Measurements from ENCODE around the gene PARD6B. TPM values are rescaled to one million over a fixed set of nuclear protein-coding genes. Genes with fewer than 3 reads are reported as not detected.
"Not testable (repeated sequence)": the region's sequence is repeated elsewhere in the genome, so short reads cannot be mapped to it uniquely, and the experiment has no call there.

PARD6B gene
- total RNA-seq, 1 experiment from 2014 or later: 6.2 TPM

DNA sequence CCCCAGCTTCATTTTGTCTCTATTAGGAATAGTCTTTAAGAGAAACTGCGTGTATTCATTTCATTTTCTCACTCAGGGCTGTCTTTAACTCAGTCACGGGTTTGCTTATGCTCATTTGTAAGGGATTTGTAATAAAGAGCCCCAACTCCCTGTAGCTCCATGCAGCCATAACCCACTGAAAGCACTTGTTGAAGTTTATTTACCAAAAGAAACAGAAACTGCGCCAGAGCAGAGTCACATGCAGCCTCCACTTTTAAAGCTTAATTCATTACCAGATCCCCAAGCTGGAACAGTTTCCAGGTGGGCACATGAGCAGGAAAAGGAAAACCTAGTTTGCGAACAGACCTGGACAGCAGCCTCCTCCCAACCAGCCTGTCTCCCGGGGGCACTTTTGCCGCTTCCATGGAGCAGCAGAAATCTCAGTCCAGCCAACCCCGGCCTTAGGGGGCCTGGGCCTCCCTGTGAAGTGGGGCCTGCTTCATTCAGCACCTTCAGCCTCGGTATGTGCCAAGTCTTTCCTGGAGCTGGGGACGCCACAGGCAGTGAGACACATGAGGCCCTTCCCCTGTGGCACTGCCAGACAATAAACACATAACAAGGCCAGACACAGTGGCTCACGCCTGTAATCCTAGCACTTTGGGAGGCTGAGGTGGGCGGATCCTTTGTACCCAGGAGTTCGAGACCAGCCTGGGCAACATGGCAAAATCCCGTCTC lies 68.0 kb downstream of the PARD6B start:
- DNase-seq (ENCODE audit: low read depth): no peak

DNA sequence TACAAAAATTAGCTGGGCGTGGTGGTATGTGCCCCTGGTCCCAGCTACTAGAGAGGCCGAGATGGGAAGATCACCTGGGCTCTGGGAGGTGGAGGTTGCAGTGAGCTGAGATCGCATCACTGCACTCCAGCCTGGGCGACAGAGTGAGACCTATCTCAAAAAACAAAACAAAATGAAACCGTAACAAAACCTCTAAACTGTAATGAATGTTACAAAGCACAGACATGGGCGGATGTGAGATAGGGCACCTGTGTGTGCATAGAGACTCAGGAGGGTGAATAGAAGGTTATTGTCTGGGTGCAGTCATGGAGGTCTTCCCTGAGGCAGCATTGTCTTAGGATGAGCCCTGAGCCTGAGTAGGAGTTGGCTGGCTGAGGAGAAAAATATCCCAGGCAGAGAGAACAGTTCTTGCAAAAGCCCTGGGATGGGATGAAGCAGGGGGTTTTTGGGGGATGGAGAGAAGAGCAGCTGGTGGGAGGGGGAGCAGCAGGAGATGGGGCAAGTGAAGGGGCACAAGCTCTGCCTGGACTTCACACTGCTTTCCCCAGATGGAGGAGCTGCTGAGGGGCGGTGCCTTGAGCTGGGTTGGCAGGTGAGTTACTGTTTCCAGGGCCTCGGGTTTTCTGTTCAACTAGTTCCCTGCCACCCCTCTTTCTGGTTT lies 68.6 kb downstream of the PARD6B start:
- no peak for DNase-seq (ENCODE audit: low read depth)

GRCh38 chr20:50800986-50801746 lies 69.8 kb downstream of the PARD6B start:
- not testable (repeated sequence) for DNase-seq (ENCODE audit: low read depth)

DNA sequence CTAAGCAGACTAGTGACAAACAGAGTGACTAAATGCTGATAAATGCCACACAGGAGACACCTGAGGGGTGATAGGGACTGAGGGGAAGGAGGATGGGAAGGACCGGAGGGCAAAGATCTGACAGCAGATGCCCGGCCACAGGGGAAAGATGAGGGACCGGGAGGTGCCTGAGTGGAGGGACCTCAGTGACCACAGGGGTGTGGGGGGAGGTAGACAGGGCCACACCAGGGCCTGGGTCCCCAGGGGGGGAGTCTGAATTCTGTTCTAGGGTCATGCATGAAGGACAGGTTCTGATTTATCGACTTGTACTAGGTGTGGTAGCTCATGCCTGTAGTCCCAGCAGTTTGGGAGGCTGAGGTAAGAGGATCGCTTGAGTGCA lies 70.4 kb downstream of the PARD6B start:
- no peak for DNase-seq (ENCODE audit: low read depth)

- DNase-seq (ENCODE audit: low read depth): no peak
These were observed 70.9 kb downstream of the PARD6B start for GRCh38 chr20:50802289-50802688.

GRCh38 chr20:50804437-50805348 lies 73.3 kb downstream of the PARD6B start:
- DNase-seq (ENCODE audit: low read depth): no peak

DNA sequence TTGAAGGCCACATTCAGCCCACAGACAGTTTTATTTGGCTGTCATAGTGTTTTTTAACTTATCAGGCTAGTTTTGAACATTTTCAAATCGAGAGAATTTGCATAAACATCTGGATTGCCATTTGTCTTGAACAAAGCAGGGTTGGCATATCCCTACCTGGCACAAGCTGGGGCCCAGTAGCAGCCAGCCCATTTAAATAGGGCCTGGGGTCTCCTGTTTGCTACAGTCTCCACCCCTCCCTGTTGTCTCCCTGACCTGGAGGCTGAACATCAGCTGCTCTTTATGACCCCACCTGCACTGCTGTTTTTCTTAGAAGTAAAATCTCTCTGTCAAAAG lies 73.9 kb downstream of the PARD6B start:
- no peak for DNase-seq (ENCODE audit: low read depth)

GRCh38 chr20:50806126-50806768 lies 74.9 kb downstream of the PARD6B start:
- DNase-seq (ENCODE audit: low read depth): no peak

Other genes starting within 250 kb of the PARD6B start
- 42.1 and 42.2 TPM in 2 replicates for gene PTPN1, start 221.2 kb upstream of the PARD6B start, total RNA-seq (2014; rRNA removed; shearing (Covaris generic))
- 10.0 and 10.8 TPM in 2 replicates for gene RIPOR3, start 40.0 kb upstream of the PARD6B start, total RNA-seq (2014; rRNA removed; shearing (Covaris generic))
- gene BCAS4, start 63.5 kb downstream of the PARD6B start, total RNA-seq (2014; rRNA removed; shearing (Covaris generic)): 5.9 and 11.6 TPM in 2 replicates
- gene ADNP, start 199.9 kb downstream of the PARD6B start, total RNA-seq (2014; rRNA removed; shearing (Covaris generic)): 36.3 and 43.1 TPM in 2 replicates
- 188 and 215 TPM in 2 replicates for gene DPM1, start 227.0 kb downstream of the PARD6B start, total RNA-seq (2014; rRNA removed; shearing (Covaris generic))
- 10.1 and 12.1 TPM in 2 replicates for gene MOCS3, start 227.2 kb downstream of the PARD6B start, total RNA-seq (2014; rRNA removed; shearing (Covaris generic))

Data from RPMI7951 (cell line).